ENCODE results near the gene TSPAN18.

Gene TSPAN18

DNA sequence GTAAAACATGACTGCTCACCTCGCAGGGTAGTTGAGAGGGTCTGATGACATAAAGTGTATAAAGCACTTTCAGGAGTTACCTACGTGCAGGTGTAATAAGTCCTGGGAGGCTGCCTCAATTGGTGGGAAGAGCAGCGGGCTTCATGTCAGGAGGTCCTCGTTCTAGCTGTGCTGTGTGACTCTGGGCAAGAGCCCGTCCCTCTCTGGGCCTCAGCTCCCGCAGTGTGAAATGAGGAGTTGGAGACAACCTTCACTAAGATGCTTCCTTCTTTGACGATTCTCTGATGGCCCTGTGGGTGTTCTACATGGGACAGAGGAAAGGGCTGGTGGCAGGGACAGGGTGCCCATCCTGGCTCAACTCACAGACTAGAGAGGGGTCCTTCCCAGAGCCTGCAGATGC is 166.1 kb downstream of the TSPAN18 start:
- Histone ChIP-seq H3K27me3 (ENCODE audit: low read depth, low read length) (no peaks in the 10 kb centered on the region), H3K4me3 (ENCODE audit: low read depth in 1 of 2, low read length in 2 of 2) (no peak overlapping the region), H3K36me3 (ENCODE audit: control insufficient read depth in 1 of 2, insufficient read depth in 2 of 2, low read length in 2 of 2) (no peaks in the 10 kb centered on the region), H3K4me1 (ENCODE audit: control insufficient read depth in 1 of 2, insufficient read depth in 2 of 2, low read length in 2 of 2) (peaks cover 11 to 22% of the 10 kb centered on the region in 2 donors), H3K27ac (ENCODE audit: low read length) (peak overlapping the region; percentile 70), H3K9me3 (ENCODE audit: control insufficient read depth in 1 of 2, low read length in 2 of 2) (no peaks in the 10 kb centered on the region)

DNA sequence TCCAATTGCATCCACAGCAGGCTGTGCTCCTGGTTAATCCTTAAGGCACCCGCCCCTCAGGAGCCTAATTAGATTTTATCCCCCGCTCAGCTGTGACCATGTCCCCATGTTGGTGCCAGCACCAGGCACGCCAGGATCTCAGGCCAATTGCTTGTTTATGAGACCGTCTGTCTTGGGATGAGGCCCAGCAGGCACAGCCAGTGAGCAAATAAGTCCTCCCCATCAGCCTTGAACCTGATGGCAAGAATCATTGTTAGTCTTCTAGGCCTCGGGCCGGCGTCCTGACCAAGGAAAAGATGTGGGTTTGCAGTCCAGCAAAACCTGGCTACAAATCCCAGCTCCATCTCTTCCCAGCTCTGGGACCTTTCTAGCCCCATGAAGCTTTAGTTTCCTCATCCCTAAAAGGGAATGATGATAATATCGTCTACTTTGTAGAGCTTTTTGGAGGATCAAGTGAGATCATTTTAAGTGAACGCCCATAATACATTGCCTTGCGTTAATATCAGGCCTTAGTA is 166.6 kb downstream of the TSPAN18 start:
- Histone ChIP-seq H3K27ac (ENCODE audit: low read length) (peak overlapping the region; percentile 70), H3K27me3 (ENCODE audit: low read depth, low read length) (no peaks in the 10 kb centered on the region), H3K4me3 (ENCODE audit: low read depth in 1 of 2, low read length in 2 of 2) (peak overlapping the region in 1 of 2 donors; percentile 12), H3K36me3 (ENCODE audit: control insufficient read depth in 1 of 2, insufficient read depth in 2 of 2, low read length in 2 of 2) (no peaks in the 10 kb centered on the region), H3K9me3 (ENCODE audit: control insufficient read depth in 1 of 2, low read length in 2 of 2) (no peaks in the 10 kb centered on the region), H3K4me1 (ENCODE audit: control insufficient read depth in 1 of 2, insufficient read depth in 2 of 2, low read length in 2 of 2) (peaks cover 11 to 21% of the 10 kb centered on the region in 2 donors)

DNA sequence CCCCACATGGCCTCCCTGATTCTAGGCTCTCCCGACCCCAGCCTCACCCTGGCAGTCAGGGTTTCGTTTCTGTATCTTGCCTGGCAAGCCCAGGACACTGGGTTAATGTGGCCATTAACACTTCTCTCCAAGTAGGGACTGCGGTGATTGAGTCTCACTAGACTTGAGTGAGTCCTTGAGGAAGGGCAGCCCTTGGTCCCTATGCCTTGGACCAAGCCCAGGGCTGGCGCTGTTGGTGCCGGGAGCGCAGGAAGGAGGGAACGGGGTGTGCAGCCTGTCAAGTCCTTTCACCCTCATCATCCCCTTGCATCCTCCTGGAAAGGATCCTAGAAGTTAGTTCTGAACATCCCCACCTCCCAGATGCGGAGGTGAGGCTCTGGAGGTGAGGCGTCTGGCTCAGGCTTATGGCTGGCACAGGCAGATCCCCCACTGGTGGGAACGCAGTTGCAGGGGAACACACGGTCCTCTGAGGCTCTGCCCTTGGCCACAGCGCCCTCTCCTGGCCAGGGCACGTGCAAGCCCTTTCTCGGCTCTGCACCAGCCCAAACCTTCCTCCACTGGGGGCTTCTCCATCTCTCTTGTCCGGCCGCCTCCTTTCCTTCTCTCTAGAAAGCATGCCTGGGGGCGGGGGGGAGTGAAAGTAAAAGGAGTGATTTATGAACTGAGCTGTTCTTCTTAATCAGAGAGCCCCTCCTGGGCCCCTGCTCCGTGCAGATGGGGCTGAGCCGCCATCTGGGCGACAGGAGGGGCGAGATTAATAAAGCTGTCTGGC is 167.3 kb downstream of the TSPAN18 start:
- H3K4me3 ChIP-seq (ENCODE audit: low read depth in 1 of 2, low read length in 2 of 2): peak overlapping the region in 1 of 2 donors; percentile 12
- no peaks in the 10 kb centered on the region for H3K36me3 ChIP-seq (ENCODE audit: control insufficient read depth in 1 of 2, insufficient read depth in 2 of 2, low read length in 2 of 2)
- peak overlapping the region; percentile 70 for H3K27ac ChIP-seq (ENCODE audit: low read length)
- peaks cover 11 to 21% of the 10 kb centered on the region in 2 donors for H3K4me1 ChIP-seq (ENCODE audit: control insufficient read depth in 1 of 2, insufficient read depth in 2 of 2, low read length in 2 of 2)
- H3K9me3 ChIP-seq (ENCODE audit: control insufficient read depth in 1 of 2, low read length in 2 of 2): no peaks in the 10 kb centered on the region
- no peaks in the 10 kb centered on the region for H3K27me3 ChIP-seq (ENCODE audit: low read depth, low read length)

GRCh38 chr11:44899959-44900358 is 173.2 kb downstream of the TSPAN18 start:
- Histone ChIP-seq H3K9me3 (ENCODE audit: control insufficient read depth in 1 of 2, low read length in 2 of 2) (no peaks in the 10 kb centered on the region), H3K27ac (ENCODE audit: low read length) (no peak overlapping the region), H3K36me3 (ENCODE audit: control insufficient read depth in 1 of 2, insufficient read depth in 2 of 2, low read length in 2 of 2) (no peaks in the 10 kb centered on the region), H3K4me1 (ENCODE audit: control insufficient read depth in 1 of 2, insufficient read depth in 2 of 2, low read length in 2 of 2) (peaks cover 0 to 5% of the 10 kb centered on the region in 2 donors), H3K27me3 (ENCODE audit: low read depth, low read length) (no peaks in the 10 kb centered on the region), H3K4me3 (ENCODE audit: low read depth in 1 of 2, low read length in 2 of 2) (no peak overlapping the region)

- no peaks in the 10 kb centered on the region for H3K36me3 ChIP-seq (ENCODE audit: control insufficient read depth in 1 of 2, insufficient read depth in 2 of 2, low read length in 2 of 2)
- H3K27ac ChIP-seq (ENCODE audit: low read length): no peak overlapping the region
- no peaks in the 10 kb centered on the region for H3K27me3 ChIP-seq (ENCODE audit: low read depth, low read length)
- H3K9me3 ChIP-seq (ENCODE audit: control insufficient read depth in 1 of 2, low read length in 2 of 2): no peaks in the 10 kb centered on the region
- no peak overlapping the region for H3K4me3 ChIP-seq (ENCODE audit: low read depth in 1 of 2, low read length in 2 of 2)
- peaks cover 0 to 8% of the 10 kb centered on the region in 2 donors for H3K4me1 ChIP-seq (ENCODE audit: control insufficient read depth in 1 of 2, insufficient read depth in 2 of 2, low read length in 2 of 2)
Observed at GRCh38 chr11:44901120-44901633, 174.4 kb downstream of the TSPAN18 start.

GRCh38 chr11:44901786-44902185 is 175.0 kb downstream of the TSPAN18 start:
- Histone ChIP-seq H3K27ac (ENCODE audit: low read length) (no peak overlapping the region), H3K9me3 (ENCODE audit: control insufficient read depth in 1 of 2, low read length in 2 of 2) (no peaks in the 10 kb centered on the region), H3K4me3 (ENCODE audit: low read depth in 1 of 2, low read length in 2 of 2) (no peak overlapping the region), H3K4me1 (ENCODE audit: control insufficient read depth in 1 of 2, insufficient read depth in 2 of 2, low read length in 2 of 2) (peaks cover 0 to 8% of the 10 kb centered on the region in 2 donors), H3K27me3 (ENCODE audit: low read depth, low read length) (no peaks in the 10 kb centered on the region), H3K36me3 (ENCODE audit: control insufficient read depth in 1 of 2, insufficient read depth in 2 of 2, low read length in 2 of 2) (no peaks in the 10 kb centered on the region)

GRCh38 chr11:44903035-44903434 is 176.3 kb downstream of the TSPAN18 start:
- H3K27me3 ChIP-seq (ENCODE audit: low read depth, low read length): no peaks in the 10 kb centered on the region
- H3K4me1 ChIP-seq (ENCODE audit: control insufficient read depth in 1 of 2, insufficient read depth in 2 of 2, low read length in 2 of 2): peaks cover 0 to 8% of the 10 kb centered on the region in 2 donors
- no peak overlapping the region for H3K27ac ChIP-seq (ENCODE audit: low read length)
- no peaks in the 10 kb centered on the region for H3K9me3 ChIP-seq (ENCODE audit: control insufficient read depth in 1 of 2, low read length in 2 of 2)
- no peaks in the 10 kb centered on the region for H3K36me3 ChIP-seq (ENCODE audit: control insufficient read depth in 1 of 2, insufficient read depth in 2 of 2, low read length in 2 of 2)
- no peak overlapping the region for H3K4me3 ChIP-seq (ENCODE audit: low read depth in 1 of 2, low read length in 2 of 2)

GRCh38 chr11:44903518-44903917 is 176.8 kb downstream of the TSPAN18 start:
- Histone ChIP-seq H3K27ac (ENCODE audit: low read length) (no peak overlapping the region), H3K27me3 (ENCODE audit: low read depth, low read length) (no peaks in the 10 kb centered on the region), H3K36me3 (ENCODE audit: control insufficient read depth in 1 of 2, insufficient read depth in 2 of 2, low read length in 2 of 2) (no peaks in the 10 kb centered on the region), H3K4me3 (ENCODE audit: low read depth in 1 of 2, low read length in 2 of 2) (no peak overlapping the region), H3K9me3 (ENCODE audit: control insufficient read depth in 1 of 2, low read length in 2 of 2) (no peaks in the 10 kb centered on the region), H3K4me1 (ENCODE audit: control insufficient read depth in 1 of 2, insufficient read depth in 2 of 2, low read length in 2 of 2) (peaks cover 0 to 8% of the 10 kb centered on the region in 2 donors)

- H3K27ac ChIP-seq (ENCODE audit: low read length): no peak overlapping the region
- no peaks in the 10 kb centered on the region for H3K9me3 ChIP-seq (ENCODE audit: control insufficient read depth in 1 of 2, low read length in 2 of 2)
- peaks cover 0 to 4% of the 10 kb centered on the region in 2 donors for H3K36me3 ChIP-seq (ENCODE audit: control insufficient read depth in 1 of 2, insufficient read depth in 2 of 2, low read length in 2 of 2)
- H3K27me3 ChIP-seq (ENCODE audit: low read depth, low read length): no peaks in the 10 kb centered on the region
- no peak overlapping the region for H3K4me3 ChIP-seq (ENCODE audit: low read depth in 1 of 2, low read length in 2 of 2)
- peaks cover 0 to 8% of the 10 kb centered on the region in 2 donors for H3K4me1 ChIP-seq (ENCODE audit: control insufficient read depth in 1 of 2, insufficient read depth in 2 of 2, low read length in 2 of 2)
Observed at GRCh38 chr11:44904261-44905020, 177.7 kb downstream of the TSPAN18 start.

DNA sequence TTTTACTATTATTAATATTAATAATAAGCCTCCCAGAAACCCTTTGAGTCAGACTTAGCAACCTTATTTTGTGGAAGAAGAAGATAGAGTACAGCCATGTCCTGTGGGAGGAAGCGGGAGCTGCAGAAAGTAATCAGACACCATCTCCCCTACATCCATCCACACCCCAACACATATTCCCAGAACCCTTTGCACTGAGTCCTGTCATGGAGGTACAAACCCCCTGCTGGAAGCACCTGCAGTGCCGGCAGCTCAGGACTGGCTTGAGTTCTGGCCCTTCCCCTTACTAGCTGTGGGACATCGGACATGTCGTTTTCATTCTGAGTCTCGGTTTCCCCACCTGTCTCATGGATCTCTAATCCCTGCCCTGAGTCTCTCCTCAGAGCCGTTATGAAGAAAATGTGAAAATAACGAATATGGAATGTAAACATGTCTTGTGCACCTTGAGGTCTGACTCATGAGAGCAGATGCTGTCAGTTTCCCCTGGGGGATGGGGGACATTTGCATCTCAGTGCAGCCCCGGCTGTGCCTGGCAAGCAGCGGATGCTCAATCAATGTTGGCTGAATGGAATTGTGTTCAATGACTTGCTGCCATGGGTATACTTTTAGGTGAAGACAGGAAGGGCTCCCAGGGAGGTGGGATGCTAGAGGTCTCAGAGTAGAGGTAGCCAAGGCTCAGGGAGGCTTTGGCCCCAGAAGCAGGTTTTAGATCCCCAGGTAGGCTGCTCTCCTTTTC is 178.5 kb downstream of the TSPAN18 start:
- Histone ChIP-seq H3K36me3 (ENCODE audit: control insufficient read depth in 1 of 2, insufficient read depth in 2 of 2, low read length in 2 of 2) (peaks cover 4 to 6% of the 10 kb centered on the region in 2 donors), H3K9me3 (ENCODE audit: control insufficient read depth in 1 of 2, low read length in 2 of 2) (no peaks in the 10 kb centered on the region), H3K27me3 (ENCODE audit: low read depth, low read length) (no peaks in the 10 kb centered on the region), H3K4me3 (ENCODE audit: low read depth in 1 of 2, low read length in 2 of 2) (no peak overlapping the region), H3K27ac (ENCODE audit: low read length) (no peak overlapping the region), H3K4me1 (ENCODE audit: control insufficient read depth in 1 of 2, insufficient read depth in 2 of 2, low read length in 2 of 2) (peaks cover 0 to 11% of the 10 kb centered on the region in 2 donors)

DNA sequence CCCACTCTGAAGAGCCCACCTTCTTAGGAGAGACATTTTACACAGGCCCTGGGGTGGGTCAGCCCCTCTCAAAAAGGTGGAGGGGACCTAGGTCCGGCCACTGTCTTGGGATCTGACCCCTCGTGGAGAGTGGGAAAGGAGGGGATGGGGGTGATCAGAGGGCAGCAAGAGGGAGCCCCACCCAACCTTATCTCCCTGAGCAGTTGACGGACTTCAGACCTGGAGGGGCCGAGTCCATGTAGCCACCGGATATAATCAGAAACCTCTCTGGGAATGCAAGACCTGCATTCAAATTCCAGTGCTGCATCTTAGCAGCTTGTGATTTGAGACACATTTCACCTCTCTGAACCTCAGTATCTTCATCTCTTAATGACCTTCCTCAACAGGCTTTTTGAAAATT is 179.9 kb downstream of the TSPAN18 start:
- no peaks in the 10 kb centered on the region for H3K27me3 ChIP-seq (ENCODE audit: low read depth, low read length)
- H3K36me3 ChIP-seq (ENCODE audit: control insufficient read depth in 1 of 2, insufficient read depth in 2 of 2, low read length in 2 of 2): peaks cover 4 to 6% of the 10 kb centered on the region in 2 donors
- no peak overlapping the region for H3K4me3 ChIP-seq (ENCODE audit: low read depth in 1 of 2, low read length in 2 of 2)
- H3K27ac ChIP-seq (ENCODE audit: low read length): no peak overlapping the region
- H3K9me3 ChIP-seq (ENCODE audit: control insufficient read depth in 1 of 2, low read length in 2 of 2): no peaks in the 10 kb centered on the region
- H3K4me1 ChIP-seq (ENCODE audit: control insufficient read depth in 1 of 2, insufficient read depth in 2 of 2, low read length in 2 of 2): peaks cover 2 to 25% of the 10 kb centered on the region in 2 donors
